K562 (cell line): ENCODE results near the gene HLCS. TPM values are rescaled to one million over a fixed set of nuclear protein-coding genes. Genes with fewer than 3 reads are reported as not detected.

Experiments
- ARID2 ChIP-seq: fragments of 450-650 bp; IDR thresholded peaks from 2 replicates; pipeline ENCODE4 v1.6.1; 2017; ENCODE audit warnings: antibody characterized with exemption, mild to moderate bottlenecking
- CAMTA2 ChIP-seq: fragments of 250-450 bp; sonication (Bioruptor Pico); conservative IDR thresholded peaks from 2 replicates; pipeline ENCODE4 v1.5.1; 2022
- CBFA2T2 ChIP-seq: fragments of 450-650 bp; conservative IDR thresholded peaks from 2 replicates; pipeline ENCODE4 v1.6.1; 2017; ENCODE audit warnings: mild to moderate bottlenecking
- CHD2 ChIP-seq: IDR thresholded peaks from 2 replicates; pipeline ENCODE4 v1.6.1; 2011; ENCODE audit warnings: low read depth, low read length
- COPS2 ChIP-seq: fragments of 450-650 bp; conservative IDR thresholded peaks from 2 replicates; pipeline ENCODE4 v1.6.1; 2016; ENCODE audit warnings: mild to moderate bottlenecking, moderate library complexity
- CXXC5 ChIP-seq: fragments of 250-450 bp; sonication (Bioruptor Pico); IDR thresholded peaks from 2 replicates; pipeline ENCODE4 v1.8.0; 2022; ENCODE audit warnings: inconsistent platforms, mild to moderate bottlenecking, moderate library complexity
- DMBX1 ChIP-seq: fragments of 250-450 bp; sonication (Bioruptor Pico); IDR thresholded peaks from 2 replicates; pipeline ENCODE4 v1.8.0; 2022; ENCODE audit warnings: inconsistent platforms, mild to moderate bottlenecking, moderate library complexity, borderline replicate concordance
- ETV1 ChIP-seq: fragments of 450-650 bp; conservative IDR thresholded peaks from 2 replicates; pipeline ENCODE4 v1.6.1; 2016; ENCODE audit warnings: missing genetic modification characterization, control low read depth, low read depth, missing compliant biosample characterization
- MAZ ChIP-seq, 2 experiments: fragments of 450-650 bp in 1 of 2; sonication (generic) in 1 of 2; formaldehyde crosslinking; IDR thresholded peaks in 1 of 2; conservative IDR thresholded peaks in 1 of 2; 2 replicates each; pipeline versions ENCODE4 v1.4.0 to v1.5.0; 2020; ENCODE audit warnings: mild to moderate bottlenecking in 1 of 2, missing genetic modification reagents in 1 of 2
- MBD2 ChIP-seq: sonication (generic); IDR thresholded peaks from 2 replicates; pipeline ENCODE4 v1.6.1; 2016; ENCODE audit warnings: low read depth, borderline replicate concordance
- NCOA1 ChIP-seq: fragments of 450-650 bp; IDR thresholded peaks from 2 replicates; pipeline ENCODE4 v1.6.1; 2016; ENCODE audit warnings: low read depth
- NRF1 ChIP-seq, 2 experiments: fragments of 450-650 bp; IDR thresholded peaks in 1 of 2; conservative IDR thresholded peaks in 1 of 2; 2 replicates each; pipeline ENCODE4 v1.6.1; 2014; ENCODE audit warnings: mild to moderate bottlenecking in 2 of 2
- PCBP1 ChIP-seq: fragments of 200-400 bp; formaldehyde crosslinking; IDR thresholded peaks from 2 replicates; pipeline ENCODE4 v1.6.1; 2018; ENCODE audit warnings: mild to moderate bottlenecking, low read depth, low read length; ENCODE audit not compliant: poor library complexity, severe bottlenecking
- SMAD2 ChIP-seq: fragments of 150-350 bp; IDR thresholded peaks from 2 replicates; pipeline ENCODE4 v1.6.1; 2014; ENCODE audit warnings: low read depth, mild to moderate bottlenecking, low read length
- SP1 ChIP-seq: sonication (generic); formaldehyde crosslinking; IDR thresholded peaks from 2 replicates; pipeline ENCODE4 v1.8.1; 2022; ENCODE audit warnings: mild to moderate bottlenecking, missing genetic modification reagents
- TARDBP ChIP-seq: fragments of 450-650 bp; IDR thresholded peaks from 2 replicates; pipeline ENCODE4 v1.6.1; 2016
- TBL1XR1 ChIP-seq, 2 experiments: IDR thresholded peaks; 2 replicates each; pipeline ENCODE4 v1.6.1; 2012; ENCODE audit warnings: improper control_type of control experiment in 2 of 2, low read length in 2 of 2, mild to moderate bottlenecking in 1 of 2
- TCFL5 ChIP-seq: fragments of 250-450 bp; sonication (Bioruptor Pico); conservative IDR thresholded peaks from 2 replicates; pipeline ENCODE4 v1.6.1; 2021; ENCODE audit warnings: mild to moderate bottlenecking, moderate library complexity, matching md5 sums
- ZNF277 ChIP-seq: fragments of 250-450 bp; sonication (Bioruptor Pico); IDR thresholded peaks from 2 replicates; pipeline ENCODE4 v1.8.0; 2022; ENCODE audit warnings: inconsistent platforms, mild to moderate bottlenecking, moderate library complexity, borderline replicate concordance
- ZNF347 ChIP-seq: fragments of 450-650 bp; formaldehyde crosslinking; IDR thresholded peaks from 2 replicates; pipeline ENCODE4 v1.4.0; 2020; ENCODE audit warnings: low read depth, mild to moderate bottlenecking, moderate library complexity
- ZNF592 ChIP-seq: fragments of 450-650 bp; IDR thresholded peaks from 2 replicates; pipeline ENCODE4 v1.6.1; 2017; ENCODE audit warnings: antibody characterized with exemption, mild to moderate bottlenecking
- ZNF655 ChIP-seq: fragments of 250-450 bp; sonication (Bioruptor Pico); IDR thresholded peaks from 2 replicates; pipeline ENCODE4 v1.5.0; 2021
- ZZZ3 ChIP-seq: fragments of 450-650 bp; IDR thresholded peaks from 2 replicates; pipeline ENCODE4 v1.6.1; 2016; ENCODE audit warnings: antibody characterized with exemption, mild to moderate bottlenecking, moderate library complexity
- polyA plus RNA-seq, 8 experiments: library from polyadenylated mRNA; depleted of rRNA in 4 of 8; stranded (reverse) in 5 of 8; unstranded in 3 of 8; fragments of >200 nt; fragmentation: Nextera tagmentation in 2 of 8; fragmentation: Illumina TruSeq in 1 of 8; extraction: Ambion mirVana in 2 of 8; extraction: Trizol in 1 of 8; gene quantifications; 2 replicates each; pipeline versions ENCODE4 v1.2.1 to v1.2.3, GENCODE V29; 2011 to 2014; ENCODE audit warnings: inconsistent platforms in 1 of 8, missing spikeins in 1 of 8
- total RNA-seq, 7 experiments: library from RNA; depleted of rRNA in 6 of 7; stranded (reverse); fragments of >200 nt in 6 of 7; fragmentation: Illumina TruSeq in 2 of 7; extraction: Trizol in 2 of 7; gene quantifications; 2 replicates each; pipeline versions ENCODE4 v1.2.1 to v1.2.3, GENCODE V29; 2011 to 2021; ENCODE audit warnings: low replicate concordance in 1 of 7

HLCS gene
- total and polyA plus RNA-seq, 9 of the 15 experiments (the other 6 are each of a cell fraction or from before 2014, with no cell fraction given) = 3.0 to 21.5 (median 17.1) TPM

- TF ChIP-seq COPS2 = no peak
- TF ChIP-seq TARDBP = peak; percentile 67; the same call in 1 of the 2 replicates
- TF ChIP-seq SMAD2 = no peak
- no peak for TF ChIP-seq CBFA2T2
- no peak for TF ChIP-seq TCFL5 (CRISPR knock-in tag)
- peak; percentile 97 for TF ChIP-seq ZNF592
- peak; percentile 77 to 89 for TF ChIP-seq MAZ (CRISPR knock-in tag; conservative IDR thresholded peaks at IDR 0.05 in 1 of 2, IDR thresholded peaks at IDR 0.05 in 1 of 2)
- TF ChIP-seq ETV1 (tag) = peak; percentile 77
- no peak for TF ChIP-seq ZZZ3
- TF ChIP-seq NRF1 (conservative IDR thresholded peaks at IDR 0.05 in 1 of 2, IDR thresholded peaks at IDR 0.05 in 1 of 2) = peak; percentile 97 to 98
- no peak for TF ChIP-seq ZNF347 (CRISPR knock-in tag)
- TF ChIP-seq SP1 = peak; percentile 79
- TF ChIP-seq ZNF655 (CRISPR knock-in tag) = no peak
- 0 out of 2 replicates have a peak, but pooled peaks have one; percentile 12 for TF ChIP-seq CHD2
- TF ChIP-seq CAMTA2 (CRISPR knock-in tag) = 0 out of 2 replicates have a peak, but pooled peaks have one; percentile 21
- peak; percentile 77 for TF ChIP-seq DMBX1 (CRISPR knock-in tag)
- TF ChIP-seq ZNF277 (CRISPR knock-in tag) = no peak
- peak; percentile 42; the same call in 1 of the 2 replicates for TF ChIP-seq MBD2
- no peak for TF ChIP-seq NCOA1
- TF ChIP-seq CXXC5 (CRISPR knock-in tag) = peak; percentile 95
- no peak for TF ChIP-seq ARID2
- TF ChIP-seq TBL1XR1 (IDR thresholded peaks at IDR 0.05; ENCODE audit: low read length in 2 of 2) = peak in 1 of 2 experiments; percentile 4; a peak in 1 of 4 replicates
- TF ChIP-seq PCBP1 = no peak
Measured at GRCh38 chr21:36989699-36990507, 23.4 kb upstream of the HLCS start (continued).
